GM12878 (cell line): Measurements from ENCODE around the gene C3. TPM values are rescaled to one million over a fixed set of nuclear protein-coding genes. Genes with fewer than 3 reads are reported as not detected.
A peak's percentile ranks its signal among the peaks of the same experiment; 100 is the strongest.

Experiments
- ATAC-seq: fragments of 200-7000 bp; cut with Tn5 transposase; 3 replicates; pipeline ENCODE4 v1.9.1; 2020; ENCODE audit warnings: mild to moderate bottlenecking, moderate library complexity
- BruUV-seq: library from RNA; stranded (reverse); fragments of 400-500 nt; replicated peaks from 2 replicates; lab custom pipeline; 2021; lab: Mats Ljungman, UMichigan
- CTCF ChIA-PET: fragments of 300-600 bp; sonication (Branson Sonifier 250); formaldehyde crosslinking; extraction: SDS; loops from one replicate; lab custom pipeline; 2021; ENCODE audit warnings: inconsistent platforms; lab: Yijun Ruan, JAX
- POLR2A ChIA-PET: fragments of 350-600 bp; formaldehyde crosslinking; extraction: SDS; loops from one replicate; lab custom pipeline; 2021; ENCODE audit warnings: inconsistent platforms; lab: Charles Lee
- RAD21 ChIA-PET: fragments of 300-600 bp; sonication (Branson Sonifier 250); formaldehyde crosslinking; loops from one replicate; lab custom pipeline; 2023; ENCODE audit warnings: antibody characterized with exemption; ENCODE audit not compliant: unreplicated experiment; lab: Charles Lee
- SMC1A ChIA-PET: fragments of 300-600 bp; sonication (Branson Sonifier 250); formaldehyde crosslinking; loops from one replicate; lab custom pipeline; 2023; ENCODE audit not compliant: unreplicated experiment, uncharacterized antibody; lab: Charles Lee
- DNase-seq: peaks from one replicate; pipeline ENCODE4 v3.0.0-alpha.2; 2011; ENCODE audit warnings: low read depth, low spot score
- FAIRE-seq: peaks from 3 replicates; lab custom pipeline; 2011; peaks lifted over from hg19 to GRCh38; lab: Jason Lieb, UNC
- H2AFZ ChIP-seq: 2 replicates; pipeline ENCODE4 v1.6.0; 2011; ENCODE audit warnings: low read depth, low read length, control low read depth; ENCODE audit not compliant: control insufficient read depth
- H3K27ac ChIP-seq: 2 replicates; pipeline ENCODE4 v1.5.1; 2011; ENCODE audit warnings: control low read depth; ENCODE audit not compliant: control insufficient read depth, insufficient read depth
- H3K27me3 ChIP-seq, 2 experiments: replicated peaks in 1 of 2; 2 replicates each; pipeline versions ENCODE4 v1.6.0 to v1.6.1; 2011; ENCODE audit warnings: low read length in 1 of 2; ENCODE audit not compliant: control insufficient read depth in 2 of 2, insufficient read depth in 2 of 2
- H3K36me3 ChIP-seq, 2 experiments: 2 replicates each; pipeline ENCODE4 v1.5.1; 2011; ENCODE audit warnings: low read length in 1 of 2; ENCODE audit not compliant: control insufficient read depth in 2 of 2, insufficient read depth in 2 of 2
- H3K4me1 ChIP-seq: 2 replicates; pipeline ENCODE4 v1.6.1; 2011; ENCODE audit warnings: mild to moderate bottlenecking, low read length, moderate library complexity, mixed read lengths; ENCODE audit not compliant: control insufficient read depth, insufficient read depth
- H3K4me2 ChIP-seq: 2 replicates; pipeline ENCODE4 v1.6.0; 2011; ENCODE audit warnings: control low read depth; ENCODE audit not compliant: control insufficient read depth, insufficient read depth
- H3K4me3 ChIP-seq: fragments of 200-600 bp; sonication (generic); 2 replicates; pipeline ENCODE4 v1.5.1; 2016
- H3K79me2 ChIP-seq: 2 replicates; pipeline ENCODE4 v1.6.0; 2011; ENCODE audit warnings: low read length; ENCODE audit not compliant: control insufficient read depth, insufficient read depth
- H3K9ac ChIP-seq: 2 replicates; pipeline ENCODE4 v1.8.0; 2011; ENCODE audit warnings: low read length, control low read depth, mixed read lengths; ENCODE audit not compliant: control insufficient read depth, insufficient read depth
- H3K9me3 ChIP-seq: replicated peaks from 3 replicates; pipeline ENCODE4 v1.5.1; 2011; ENCODE audit warnings: mild to moderate bottlenecking, low read length; ENCODE audit not compliant: control insufficient read depth, insufficient read depth
- H4K20me1 ChIP-seq: 2 replicates; pipeline ENCODE4 v1.6.0; 2011; ENCODE audit not compliant: control insufficient read depth, insufficient read depth
- ATF7 ChIP-seq: fragments of 450-650 bp; IDR thresholded peaks from 2 replicates; pipeline ENCODE4 v1.6.1; 2016; ENCODE audit warnings: low read depth, mild to moderate bottlenecking
- CHD4 ChIP-seq: fragments of 200-600 bp; sonication (generic); IDR thresholded peaks from 2 replicates; pipeline ENCODE4 v1.6.1; 2016; ENCODE audit warnings: mild to moderate bottlenecking
- CREM ChIP-seq: IDR thresholded peaks from 2 replicates; pipeline ENCODE4 v1.6.1; 2014; ENCODE audit warnings: antibody characterized with exemption, low read depth
- EGR1 ChIP-seq, 2 experiments: IDR thresholded peaks; 1 replicate in 1 of 2; 2 replicates in 1 of 2; pipeline ENCODE4 v1.6.1; 2011 to 2012; ENCODE audit warnings: low read depth in 2 of 2, low read length in 2 of 2, borderline replicate concordance in 1 of 2, mild to moderate bottlenecking in 1 of 2, moderate library complexity in 1 of 2
- HCFC1 ChIP-seq: fragments of 150-350 bp; IDR thresholded peaks from 2 replicates; pipeline ENCODE4 v1.6.1; 2014; ENCODE audit warnings: low read length
- HDAC2 ChIP-seq: fragments of 200-600 bp; sonication (generic); IDR thresholded peaks from 2 replicates; pipeline ENCODE4 v1.6.1; 2017
- HDGF ChIP-seq: fragments of 450-650 bp; IDR thresholded peaks from 2 replicates; pipeline ENCODE4 v1.6.1; 2016; ENCODE audit warnings: antibody characterized with exemption
- MEF2A ChIP-seq: IDR thresholded peaks from 2 replicates; pipeline ENCODE4 v1.6.1; 2011; ENCODE audit warnings: low read depth, mild to moderate bottlenecking, low read length, moderate library complexity; ENCODE audit not compliant: insufficient read depth
- MTA2 ChIP-seq: fragments of 450-650 bp; IDR thresholded peaks from 2 replicates; pipeline ENCODE4 v1.6.1; 2016; ENCODE audit warnings: low read depth, mild to moderate bottlenecking, moderate library complexity
- MXI1 ChIP-seq: fragments of 150-350 bp; IDR thresholded peaks from 2 replicates; pipeline ENCODE4 v1.6.1; 2011; ENCODE audit warnings: low read depth, mild to moderate bottlenecking, inconsistent platforms, low read length, improper control_type of control experiment
- SMARCA5 ChIP-seq: fragments of 450-650 bp; IDR thresholded peaks from 2 replicates; pipeline ENCODE4 v1.6.1; 2017; ENCODE audit warnings: mild to moderate bottlenecking
- SP1 ChIP-seq: IDR thresholded peaks from one replicate; pipeline ENCODE4 v1.6.1; 2011; ENCODE audit warnings: low read depth, low read length
- SREBF1 ChIP-seq: IDR thresholded peaks from 2 replicates; pipeline ENCODE4 v1.6.1; 2012; ENCODE audit warnings: mild to moderate bottlenecking, low read length
- WGBS: methylation state at CpG from one replicate; pipeline ENCODE4 v1.1.6; 2016; ENCODE audit warnings: low lambda C conversion rate; ENCODE audit not compliant: insufficient replicate concordance, insufficient coverage; ENCODE audit errors: missing lambda C conversion rate; 5-methylcytosine and 5-hydroxymethylcytosine counted together
- in situ Hi-C: fragments of 300-500 bp; cut with MboI; formaldehyde crosslinking; loops from 9 replicates; pipeline ENCODE4 v1.14.3; 2018; ENCODE audit warnings: mixed read lengths
- intact Hi-C: fragments of 100-400 bp; cut with micrococcal nuclease; formaldehyde crosslinking; loops from one replicate; pipeline ENCODE4 v1.14.2; 2022; ENCODE audit not compliant: unreplicated experiment
- polyA plus RNA-seq, 11 experiments: library from polyadenylated mRNA; depleted of rRNA in 4 of 11; unstranded in 6 of 11; stranded (reverse) in 5 of 11; fragments of >200 nt; fragmentation: Nextera tagmentation in 4 of 11; fragmentation: Illumina TruSeq in 1 of 11; extraction: Ambion mirVana in 4 of 11; extraction: Trizol in 1 of 11; gene quantifications; 1 replicate in 1 of 11; 2 replicates in 10 of 11; pipeline versions ENCODE4 v1.2.1 to v1.2.3, GENCODE V29; 2011 to 2016; ENCODE audit warnings: inconsistent platforms in 2 of 11, missing spikeins in 2 of 11, low read depth in 1 of 11
- total RNA-seq, 4 experiments: library from RNA; depleted of rRNA in 3 of 4; stranded (reverse); fragments of >200 nt in 3 of 4; fragmentation: Illumina TruSeq in 1 of 4; extraction: Trizol in 1 of 4; gene quantifications; 2 replicates each; pipeline versions ENCODE4 v1.2.1 to v1.2.3, GENCODE V29; 2013 to 2021
- TF ChIP-seq, protein P1 (sequence below): fragments of 450-650 bp; IDR thresholded peaks from 2 replicates; pipeline ENCODE4 v1.6.1; 2017; ENCODE audit warnings: antibody characterized with exemption, mild to moderate bottlenecking, moderate library complexity
- TF ChIP-seq, protein P2 (sequence below): fragments of 450-650 bp; conservative IDR thresholded peaks from 2 replicates; pipeline ENCODE4 v1.6.1; 2017; ENCODE audit warnings: mild to moderate bottlenecking, moderate library complexity

C3 gene
- total and polyA plus RNA-seq, 10 of the 15 experiments (the other 5 are each of a cell fraction or from before 2014, with no cell fraction given): 0.20 to 6.7 (median 0.72) TPM

DNA sequence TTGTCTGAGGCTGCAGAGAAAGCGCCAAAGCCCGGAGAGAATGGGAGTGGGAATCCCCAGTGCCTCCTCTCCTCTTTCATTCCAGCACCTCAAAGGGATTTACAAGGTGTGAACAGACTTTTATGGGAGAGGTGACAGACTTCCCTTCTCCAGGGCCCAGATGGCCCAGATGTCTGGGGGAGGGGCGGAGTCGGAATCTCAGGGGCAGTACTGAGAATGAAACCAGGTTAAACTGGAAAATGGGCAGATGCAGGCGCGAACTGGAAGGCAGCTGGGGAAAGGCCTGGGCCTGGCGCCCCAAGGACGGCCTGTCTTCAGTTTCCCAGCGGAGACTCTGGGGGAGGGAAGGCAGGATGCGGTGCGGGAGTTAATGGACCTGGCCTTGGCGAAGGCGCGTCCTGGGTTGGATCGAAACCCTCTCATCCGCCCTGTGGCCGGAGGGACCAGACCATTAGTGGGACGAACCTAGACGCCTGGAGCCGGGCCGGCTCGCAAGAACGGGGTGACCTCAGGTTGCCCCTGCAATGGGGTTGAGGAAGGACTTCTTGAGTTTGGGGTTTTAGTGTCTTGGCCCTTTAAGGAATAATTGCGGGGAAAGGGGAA lies 18.4 kb upstream of the C3 start (continued):
- TF ChIP-seq ATF7: 0 out of 2 replicates have a peak, but pooled peaks have one; percentile 13

DNA sequence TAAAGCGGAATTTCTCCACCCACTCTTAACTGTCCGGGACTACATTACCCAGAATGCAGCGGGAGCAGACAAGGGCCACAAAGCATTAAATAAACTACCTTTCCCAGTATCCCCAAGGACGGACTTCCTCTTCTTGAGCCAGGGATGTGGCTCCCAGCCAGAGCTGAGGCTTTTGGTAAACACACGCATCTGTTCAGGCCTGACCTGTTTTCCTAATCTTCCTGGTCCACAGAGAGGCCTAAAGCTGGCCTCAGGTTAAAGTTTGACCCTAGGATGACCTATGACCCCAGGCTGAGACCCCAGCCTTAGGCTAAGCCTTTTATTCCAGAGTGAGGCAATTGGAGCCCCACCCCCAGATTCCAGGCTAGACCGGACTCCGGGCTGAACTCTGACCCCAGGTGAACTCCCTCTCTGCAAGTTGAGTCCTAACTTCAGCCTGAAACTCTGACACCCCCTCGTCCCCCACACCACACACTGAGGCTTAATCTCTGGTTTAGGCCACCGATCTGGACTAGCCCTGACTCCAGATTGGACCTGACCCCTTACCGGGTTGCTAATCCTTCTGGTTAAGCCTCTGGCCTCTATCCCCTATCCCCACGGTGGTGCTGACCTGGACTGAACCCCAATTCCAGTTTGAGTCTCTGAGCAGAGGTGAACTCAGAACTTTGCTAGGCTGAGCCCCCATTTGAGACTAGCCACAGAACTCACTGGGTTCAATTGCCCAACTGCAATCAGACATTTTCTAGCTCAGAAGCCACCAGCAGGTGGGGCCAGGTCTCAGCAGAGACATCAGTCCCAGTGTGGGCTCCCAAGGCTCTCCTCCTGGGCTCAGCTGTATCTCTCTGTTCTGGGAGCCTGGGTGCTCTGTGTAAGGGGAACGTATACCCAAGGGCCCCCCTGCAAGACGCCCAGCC lies 17.7 kb upstream of the C3 start:
- 7% methylated on average over 13 of the region's 13 CpGs for WGBS
- Histone ChIP-seq H3K4me2 (peak overlapping the region; percentile 100), H3K27me3 (no peaks in the 10 kb centered on the region), H4K20me1 (no peaks in the 10 kb centered on the region), H3K9me3 (no peaks in the 10 kb centered on the region), H3K79me2 (peaks cover 44% of the 10 kb centered on the region), H2AFZ (peak overlapping the region; percentile 90), H3K9ac (peak overlapping the region; percentile 85), H3K4me1 (peaks cover 30% of the 10 kb centered on the region), H3K4me3 (peak overlapping the region; percentile 65), H3K27ac (peak overlapping the region; percentile 71), H3K36me3 (peaks cover 0 to under 1% of the 10 kb centered on the region in 2 experiments; a peak in 2 of 4 replicates)
- BruUV-seq: no TSS peak
- ChIA-PET CTCF (interaction anchor here (0.5 to 5.5 kb wide), 34 partner anchors 9 to 612 kb away, joined by 3 to 104 read pairs (median 6); partner anchors contain the start of genes C3, SH2D3A, TNFSF14 and VAV1), SMC1A (interaction anchor here (0.6 to 4.0 kb wide), 23 partner anchors 9 to 280 kb away, joined by 3 to 55 read pairs (median 5); partner anchors contain the start of genes TNFSF14 and VAV1), RAD21 (interaction anchor here (0.5 to 5.1 kb wide), 28 partner anchors 12 to 361 kb away, joined by 3 to 76 read pairs (median 6); partner anchors contain the start of genes DENND1C, TNFSF14 and VAV1), POLR2A (interaction anchor here (0.6 to 4.0 kb wide), 14 partner anchors 9 to 221 kb away, joined by 3 to 25 read pairs (median 4); partner anchors contain the start of genes C3, SH2D3A, TNFSF14 and VAV1)
- intact Hi-C loops (loop anchor here (1.0 to 2.0 kb wide), 6 partner anchors 29 to 221 kb away; partner anchors contain the start of genes CD70, SH2D3A and TNFSF14), in situ Hi-C loops (loop anchor here (5.0 kb wide), 2 partner anchors 124 to 221 kb away; no protein-coding TSS in a partner anchor)
- peak; percentile 47 for ATAC-seq
- DNase-seq: no peak
- FAIRE-seq: peak; percentile 89
- TF ChIP-seq SMARCA5: peak; percentile 88
- TF ChIP-seq HCFC1: peak; percentile 98
- TF ChIP-seq, protein P1, sequence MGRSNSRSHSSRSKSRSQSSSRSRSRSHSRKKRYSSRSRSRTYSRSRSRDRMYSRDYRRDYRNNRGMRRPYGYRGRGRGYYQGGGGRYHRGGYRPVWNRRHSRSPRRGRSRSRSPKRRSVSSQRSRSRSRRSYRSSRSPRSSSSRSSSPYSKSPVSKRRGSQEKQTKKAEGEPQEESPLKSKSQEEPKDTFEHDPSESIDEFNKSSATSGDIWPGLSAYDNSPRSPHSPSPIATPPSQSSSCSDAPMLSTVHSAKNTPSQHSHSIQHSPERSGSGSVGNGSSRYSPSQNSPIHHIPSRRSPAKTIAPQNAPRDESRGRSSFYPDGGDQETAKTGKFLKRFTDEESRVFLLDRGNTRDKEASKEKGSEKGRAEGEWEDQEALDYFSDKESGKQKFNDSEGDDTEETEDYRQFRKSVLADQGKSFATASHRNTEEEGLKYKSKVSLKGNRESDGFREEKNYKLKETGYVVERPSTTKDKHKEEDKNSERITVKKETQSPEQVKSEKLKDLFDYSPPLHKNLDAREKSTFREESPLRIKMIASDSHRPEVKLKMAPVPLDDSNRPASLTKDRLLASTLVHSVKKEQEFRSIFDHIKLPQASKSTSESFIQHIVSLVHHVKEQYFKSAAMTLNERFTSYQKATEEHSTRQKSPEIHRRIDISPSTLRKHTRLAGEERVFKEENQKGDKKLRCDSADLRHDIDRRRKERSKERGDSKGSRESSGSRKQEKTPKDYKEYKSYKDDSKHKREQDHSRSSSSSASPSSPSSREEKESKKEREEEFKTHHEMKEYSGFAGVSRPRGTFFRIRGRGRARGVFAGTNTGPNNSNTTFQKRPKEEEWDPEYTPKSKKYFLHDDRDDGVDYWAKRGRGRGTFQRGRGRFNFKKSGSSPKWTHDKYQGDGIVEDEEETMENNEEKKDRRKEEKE: no peak
- peak; percentile 85 for TF ChIP-seq SREBF1
- peak; percentile 76; the same call in 1 of the 2 replicates for TF ChIP-seq MTA2
- TF ChIP-seq SP1: peak; percentile 8
- no peak for TF ChIP-seq MEF2A
- TF ChIP-seq EGR1 (IDR thresholded peaks at IDR 0.05; ENCODE audit: borderline replicate concordance in 1 of 2, low read depth in 2 of 2, low read length in 2 of 2): peak in 1 of 2 experiments; percentile 76; a peak in 2 of 3 replicates
- TF ChIP-seq HDGF: 0 out of 2 replicates have a peak, but pooled peaks have one; percentile 28
- TF ChIP-seq HDAC2: no peak
- 0 out of 2 replicates have a peak, but pooled peaks have one; percentile 91 for TF ChIP-seq CHD4
- TF ChIP-seq, protein P2, sequence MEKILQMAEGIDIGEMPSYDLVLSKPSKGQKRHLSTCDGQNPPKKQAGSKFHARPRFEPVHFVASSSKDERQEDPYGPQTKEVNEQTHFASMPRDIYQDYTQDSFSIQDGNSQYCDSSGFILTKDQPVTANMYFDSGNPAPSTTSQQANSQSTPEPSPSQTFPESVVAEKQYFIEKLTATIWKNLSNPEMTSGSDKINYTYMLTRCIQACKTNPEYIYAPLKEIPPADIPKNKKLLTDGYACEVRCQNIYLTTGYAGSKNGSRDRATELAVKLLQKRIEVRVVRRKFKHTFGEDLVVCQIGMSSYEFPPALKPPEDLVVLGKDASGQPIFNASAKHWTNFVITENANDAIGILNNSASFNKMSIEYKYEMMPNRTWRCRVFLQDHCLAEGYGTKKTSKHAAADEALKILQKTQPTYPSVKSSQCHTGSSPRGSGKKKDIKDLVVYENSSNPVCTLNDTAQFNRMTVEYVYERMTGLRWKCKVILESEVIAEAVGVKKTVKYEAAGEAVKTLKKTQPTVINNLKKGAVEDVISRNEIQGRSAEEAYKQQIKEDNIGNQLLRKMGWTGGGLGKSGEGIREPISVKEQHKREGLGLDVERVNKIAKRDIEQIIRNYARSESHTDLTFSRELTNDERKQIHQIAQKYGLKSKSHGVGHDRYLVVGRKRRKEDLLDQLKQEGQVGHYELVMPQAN: 0 out of 2 replicates have a peak, but pooled peaks have one; percentile 6
- TF ChIP-seq CREM: peak; percentile 73; the same call in 1 of the 2 replicates
- TF ChIP-seq MXI1: peak; percentile 20; the same call in 1 of the 2 replicates
